NCI-H2196 (cell line): Measurements from ENCODE around the gene SOHLH2.

Source experiments
- DNase-seq: peaks from one replicate; lab custom pipeline; 2025; ENCODE audit not compliant: unreplicated experiment; lab: John Stamatoyannopoulos, UW

SOHLH2 gene

GRCh38 chr13:36132376-36132775 lies 82.0 kb downstream of the SOHLH2 start:
- DNase-seq: no peak

- DNase-seq: peak; percentile 24
Measured at GRCh38 chr13:36131931-36132297, 82.4 kb downstream of the SOHLH2 start.

GRCh38 chr13:36131222-36131930 lies 83.0 kb downstream of the SOHLH2 start, which contains the start of gene DCLK1:
DCLK1 (minus strand) TSS chr13:36131382.
- peak; percentile 19 for DNase-seq

GRCh38 chr13:36130552-36131221 lies 83.7 kb downstream of the SOHLH2 start:
- peak; percentile 5 for DNase-seq

- DNase-seq: no peak
Measured at GRCh38 chr13:36130193-36130551, 84.2 kb downstream of the SOHLH2 start.

- DNase-seq: no peak
Measured at GRCh38 chr13:36129539-36129938, 84.8 kb downstream of the SOHLH2 start.

GRCh38 chr13:36126491-36126890 lies 87.9 kb downstream of the SOHLH2 start:
- no peak for DNase-seq

GRCh38 chr13:36125841-36126240 lies 88.5 kb downstream of the SOHLH2 start:
- DNase-seq: no peak

GRCh38 chr13:36124236-36124822 lies 90.0 kb downstream of the SOHLH2 start:
- DNase-seq: peak; percentile 21
